Measurements from ENCODE around the gene STPG2.
"Not testable (repeated sequence)": the region's sequence is repeated elsewhere in the genome, so short reads cannot be mapped to it uniquely, and the experiment has no call there.

STPG2 gene

GRCh38 chr4:97938141-97938540 lies 205.1 kb downstream of the STPG2 start:
- no peak for DNase-seq

- no peak for DNase-seq
Observed at GRCh38 chr4:97924341-97924958, 218.8 kb downstream of the STPG2 start.

DNA sequence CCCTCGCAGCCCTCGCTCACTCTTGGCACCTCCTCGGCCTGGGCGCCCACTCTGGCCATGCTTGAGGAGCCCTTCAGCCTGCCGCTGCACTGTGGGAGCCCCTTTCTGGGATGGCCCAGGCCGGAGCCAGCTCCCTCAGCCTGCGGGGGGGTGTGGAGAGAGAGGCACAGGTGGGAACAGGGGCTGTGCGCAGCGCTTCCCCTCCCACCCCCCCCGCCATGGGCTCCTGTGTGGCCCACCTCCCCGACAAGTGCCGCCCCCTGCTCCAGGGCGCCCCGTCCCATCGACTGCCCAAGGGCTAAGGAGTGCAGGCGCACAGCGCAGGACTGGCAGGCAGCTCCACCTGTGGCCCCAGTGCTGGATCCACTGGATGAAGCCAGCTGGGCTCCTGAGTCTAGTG lies 220.2 kb downstream of the STPG2 start:
- no peak for DNase-seq

DNA sequence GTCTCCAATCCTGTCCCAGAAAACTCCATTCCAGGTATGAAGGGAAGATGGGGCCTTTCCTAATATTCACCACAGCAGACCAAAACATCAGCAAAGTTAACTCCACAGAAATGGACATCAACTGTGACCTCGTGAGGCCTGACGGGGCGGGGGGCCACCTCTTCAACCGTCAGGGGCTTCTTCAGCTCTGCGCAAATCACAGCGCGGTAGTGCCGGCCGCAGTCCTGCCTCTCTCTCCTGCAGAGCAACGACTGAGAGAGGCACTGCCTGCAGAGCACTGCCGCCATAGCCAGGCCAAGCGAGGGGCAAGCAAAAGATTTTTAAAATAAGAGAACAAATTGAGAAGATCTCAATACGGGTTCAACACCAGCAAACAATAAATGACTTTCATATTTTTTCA lies 226.2 kb downstream of the STPG2 start:
- DNase-seq = no peak

DNA sequence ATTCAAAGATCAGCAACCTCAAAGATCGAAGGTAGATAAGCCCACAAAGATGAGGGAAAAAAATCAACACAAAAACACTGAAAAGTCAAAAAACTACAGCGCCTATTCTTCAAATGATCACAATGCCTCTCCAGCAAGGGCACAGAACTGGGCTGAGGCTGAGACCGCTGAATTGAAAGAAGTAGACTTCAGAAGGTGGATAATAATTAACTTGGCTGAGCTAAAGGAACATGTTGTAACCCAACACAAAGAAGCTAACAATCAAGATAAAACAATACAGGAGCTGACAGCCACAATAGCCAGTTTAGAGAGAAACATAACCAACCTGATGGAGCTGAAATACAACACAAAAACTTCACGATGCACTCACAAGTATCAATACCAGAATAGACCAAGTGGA lies 231.1 kb downstream of the STPG2 start:
- DNase-seq = no peak

DNA sequence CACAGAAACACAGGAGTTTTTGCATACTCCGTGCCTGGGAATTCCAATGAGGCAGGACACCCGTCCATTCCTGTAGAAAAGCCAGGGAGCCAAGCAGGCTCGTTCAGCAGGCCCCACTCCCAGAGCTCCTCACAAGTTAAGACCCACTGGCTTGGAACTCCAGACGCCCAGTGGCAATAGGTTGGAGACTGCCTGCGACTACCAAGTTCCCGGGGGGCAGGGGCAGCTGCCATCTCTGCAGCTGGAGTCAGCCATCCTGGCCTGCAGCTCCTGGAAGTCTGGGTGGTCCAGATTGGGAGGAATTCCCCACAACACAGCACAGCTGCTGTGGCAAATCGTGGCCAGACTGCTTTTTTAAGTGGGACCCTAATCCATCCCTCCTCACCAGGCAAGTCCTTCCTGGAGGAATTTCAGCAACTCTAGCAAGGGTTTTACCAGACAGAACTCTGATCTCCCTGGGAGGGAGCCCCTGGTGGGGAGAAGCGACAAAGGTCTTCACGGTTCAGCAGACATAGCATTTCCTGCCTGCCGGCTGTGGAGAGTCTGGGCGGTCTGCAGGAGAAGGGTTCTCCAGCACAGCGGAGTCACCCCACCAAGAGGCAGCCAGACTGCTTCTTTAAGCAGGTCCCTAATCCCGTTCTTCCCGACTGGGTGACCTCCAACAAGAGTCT lies 231.9 kb downstream of the STPG2 start:
- no peak for DNase-seq

DNA sequence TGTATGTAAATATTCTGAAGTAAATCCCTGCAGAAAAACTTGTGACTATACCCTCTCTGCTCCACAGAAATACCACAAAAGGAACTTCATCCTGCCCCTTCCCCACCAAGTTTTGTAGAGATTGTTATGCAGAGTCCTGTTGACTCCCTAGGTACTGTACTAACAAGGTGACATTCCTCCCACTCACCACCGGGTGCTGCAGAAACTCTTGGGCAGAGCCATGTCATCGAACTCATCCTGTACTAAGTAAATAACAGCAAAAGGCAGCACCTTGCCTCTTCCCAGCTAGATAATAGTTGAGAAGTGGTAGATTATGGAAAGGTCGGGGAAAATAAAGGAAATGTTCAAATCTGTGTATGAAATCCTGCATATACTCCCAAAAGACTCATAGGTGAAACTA lies 233.3 kb downstream of the STPG2 start:
- no peak for DNase-seq

GRCh38 chr4:97903436-97904189 lies 239.7 kb downstream of the STPG2 start:
- not testable (repeated sequence) for DNase-seq

- no peak for DNase-seq
Observed at GRCh38 chr4:97900229-97900628, 243.0 kb downstream of the STPG2 start.

- DNase-seq = no peak
Observed at GRCh38 chr4:97892592-97893266, 250.5 kb downstream of the STPG2 start.

DNA sequence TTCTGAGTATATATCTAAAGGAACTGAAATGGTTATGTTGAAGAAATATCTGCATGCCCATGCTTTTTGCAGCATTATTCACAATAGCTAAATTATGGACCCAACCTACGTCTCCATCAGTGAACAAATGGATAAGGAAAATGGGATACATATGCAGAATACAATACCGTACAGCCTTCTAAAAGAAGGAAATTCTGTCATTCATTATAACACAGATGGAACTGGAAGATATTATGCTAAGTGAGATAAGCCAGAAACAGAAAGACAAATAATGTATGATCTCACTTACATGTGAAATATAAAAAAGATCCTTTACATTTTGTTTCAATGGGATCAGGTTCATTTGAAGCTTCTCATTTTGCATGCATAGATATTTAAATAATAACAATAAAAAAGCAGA lies 263.3 kb downstream of the STPG2 start:
- DNase-seq = no peak

DNA sequence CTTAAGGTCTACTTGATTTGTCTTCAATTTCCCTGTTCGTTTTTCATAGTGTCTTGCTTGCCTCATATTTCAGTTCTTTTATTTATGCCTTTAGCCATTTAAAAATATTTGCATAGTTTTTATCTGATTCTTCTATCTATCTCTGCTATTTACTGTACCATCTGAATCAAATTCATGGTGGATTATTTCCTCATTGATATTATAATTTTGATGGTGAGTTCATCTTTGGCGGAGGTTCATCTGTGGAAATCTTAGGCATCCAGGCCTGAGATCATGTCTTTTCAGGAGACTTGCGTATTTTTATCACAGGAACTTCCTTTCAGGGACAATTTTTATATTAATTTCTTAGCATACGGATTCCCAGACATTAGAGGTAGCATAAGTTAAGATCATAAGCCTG lies 275.2 kb downstream of the STPG2 start:
- no peak for DNase-seq

GRCh38 chr4:97867557-97868091 lies 275.7 kb downstream of the STPG2 start:
- DNase-seq = no peak

DNA sequence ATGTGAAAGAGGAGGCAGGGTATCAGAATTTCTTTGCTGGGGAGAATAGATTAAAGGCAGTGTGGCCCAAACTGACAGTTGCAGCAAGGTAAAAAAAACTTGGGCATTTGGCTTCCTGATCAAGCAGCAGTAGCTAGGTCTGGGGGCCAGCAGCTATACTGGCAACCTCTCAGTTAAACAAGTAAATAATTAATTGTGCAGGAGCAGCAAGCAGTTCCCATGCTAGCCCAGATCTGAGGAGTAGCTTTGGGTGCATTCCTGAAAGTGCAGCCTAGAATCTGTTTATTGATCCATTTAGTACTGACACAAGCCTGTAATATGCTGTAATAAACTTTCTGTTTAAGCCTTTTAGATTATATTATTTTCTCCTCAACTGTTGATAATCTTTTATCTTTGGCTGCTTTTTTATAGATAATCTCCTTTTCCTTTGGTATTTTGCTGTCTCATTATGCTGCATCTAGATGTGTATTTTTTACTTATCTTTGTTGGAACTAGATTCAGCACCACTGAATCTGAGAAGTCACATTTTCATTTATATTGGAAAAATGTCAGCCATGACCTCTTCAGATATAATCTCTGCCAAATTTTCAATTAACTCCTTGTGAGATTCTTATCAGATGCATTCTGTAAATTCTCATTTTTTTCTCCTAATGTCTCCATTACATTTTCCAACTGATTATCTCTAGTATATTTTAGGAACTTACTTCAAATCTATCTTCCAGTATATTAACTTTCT lies 276.3 kb downstream of the STPG2 start:
- no peak for DNase-seq

DNA sequence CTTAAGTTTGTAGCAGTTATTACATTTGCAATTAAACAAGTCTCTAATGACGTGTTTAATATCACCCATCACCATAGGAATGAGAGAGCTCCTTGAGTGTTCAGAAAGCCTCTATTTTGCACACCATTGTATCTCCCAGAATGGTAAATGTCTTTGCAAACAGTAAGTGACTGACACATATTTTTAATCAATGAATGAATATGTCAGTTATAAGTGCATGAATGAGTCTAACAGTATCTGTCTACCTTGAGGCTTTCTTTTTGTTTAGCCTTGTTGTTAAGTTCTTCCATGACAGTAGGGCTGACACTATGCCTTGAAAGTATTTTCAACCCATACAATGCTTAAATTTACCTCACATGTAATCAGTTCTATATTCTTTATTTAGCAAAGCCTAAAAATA lies 292.2 kb downstream of the STPG2 start:
- DNase-seq = no peak

DNA sequence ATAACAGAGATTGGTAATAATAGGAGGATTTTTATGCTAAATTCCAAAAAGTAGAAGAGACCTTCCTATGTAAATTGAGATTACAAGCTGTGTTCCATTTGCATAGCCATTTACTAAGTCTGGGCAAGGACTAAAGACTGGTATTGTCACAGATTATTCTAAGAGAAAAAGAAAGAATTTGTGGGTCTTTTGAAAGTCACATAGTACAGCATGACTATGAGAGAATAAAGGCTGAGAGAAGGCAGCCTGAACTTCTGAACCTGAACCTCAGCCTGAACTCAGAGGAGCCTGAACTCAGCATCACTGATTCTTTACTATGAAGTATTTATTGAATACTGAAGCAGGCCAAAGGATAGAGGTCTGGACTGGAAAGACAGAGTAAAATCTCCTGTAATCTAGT lies 297.5 kb downstream of the STPG2 start:
- no peak for DNase-seq

- DNase-seq = no peak
Observed at GRCh38 chr4:97841512-97841911, 301.8 kb downstream of the STPG2 start.

DNA sequence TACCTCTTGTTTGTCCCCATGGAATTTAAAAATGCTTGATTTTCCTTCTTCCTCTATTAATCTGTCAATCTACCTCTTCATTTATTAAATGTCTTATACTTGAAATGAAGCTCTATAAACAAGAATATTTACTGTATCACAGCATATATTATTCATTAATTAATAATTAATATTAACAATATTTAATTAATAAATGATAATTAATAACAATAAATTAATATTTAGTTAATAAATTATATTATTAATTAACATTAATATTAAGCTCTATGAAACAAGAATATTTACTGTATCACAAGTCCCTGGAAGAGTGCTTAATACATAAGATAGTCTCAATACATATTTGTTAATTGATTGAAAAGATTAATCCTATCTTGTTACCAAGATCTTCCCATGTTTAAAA lies 306.6 kb downstream of the STPG2 start:
- DNase-seq = no peak

DNA sequence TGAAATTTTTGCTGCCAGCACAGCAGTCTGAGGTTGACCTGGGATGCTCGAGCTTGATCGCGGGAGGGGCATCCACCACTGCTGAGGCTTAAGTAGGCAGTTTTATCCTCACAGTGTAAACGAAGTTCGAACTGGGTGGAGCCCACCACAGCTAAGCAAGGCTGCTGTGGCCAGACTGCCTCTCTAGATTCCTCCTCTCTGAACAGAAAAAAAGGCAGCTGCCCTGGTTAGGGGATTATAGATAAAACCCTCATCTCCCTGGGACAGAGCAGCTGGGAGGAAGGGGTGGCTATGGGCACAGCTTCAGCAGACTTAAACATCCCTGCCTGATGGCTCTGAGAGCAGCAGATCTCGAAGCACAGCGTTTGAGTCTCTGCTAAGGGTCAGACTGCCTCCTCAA lies 314.6 kb downstream of the STPG2 start:
- DNase-seq = no peak

DNA sequence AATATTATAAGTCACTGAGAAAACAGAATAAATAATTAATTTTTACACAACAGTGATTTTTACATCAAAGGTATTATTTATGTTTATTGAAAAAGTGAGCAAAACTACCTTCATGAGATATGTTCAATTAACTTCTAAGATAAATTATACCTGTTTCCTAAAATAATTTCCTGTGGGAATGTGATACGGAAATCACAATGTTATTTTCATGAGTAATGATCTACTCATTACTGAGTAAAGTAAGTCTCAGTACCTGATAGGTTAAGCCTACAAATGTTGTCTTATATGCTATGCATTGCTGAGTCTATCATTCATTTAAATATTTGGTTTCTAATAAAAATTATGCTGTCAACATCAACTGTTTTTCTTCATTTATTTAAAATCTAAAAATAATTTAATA lies 324.0 kb downstream of the STPG2 start:
- no peak for DNase-seq

DNA sequence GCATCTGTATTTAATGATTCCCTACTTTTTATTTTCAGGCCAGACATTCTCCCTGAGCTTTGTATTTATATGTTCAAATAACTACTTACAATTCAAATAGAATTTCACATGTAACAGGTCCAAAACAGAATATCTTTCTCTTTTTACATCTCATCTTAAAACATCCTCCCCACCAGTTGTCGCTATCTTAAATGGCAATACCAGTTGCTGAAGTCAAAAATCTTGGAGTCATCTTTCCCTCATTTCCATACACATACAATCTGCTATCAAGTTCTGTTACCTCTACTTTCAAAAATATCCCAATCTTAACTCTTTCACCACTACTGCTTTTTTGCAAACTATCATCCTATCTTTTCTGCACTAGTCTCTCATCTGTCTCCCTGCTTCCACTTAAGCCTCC lies 330.5 kb downstream of the STPG2 start:
- no peak for DNase-seq

DNA sequence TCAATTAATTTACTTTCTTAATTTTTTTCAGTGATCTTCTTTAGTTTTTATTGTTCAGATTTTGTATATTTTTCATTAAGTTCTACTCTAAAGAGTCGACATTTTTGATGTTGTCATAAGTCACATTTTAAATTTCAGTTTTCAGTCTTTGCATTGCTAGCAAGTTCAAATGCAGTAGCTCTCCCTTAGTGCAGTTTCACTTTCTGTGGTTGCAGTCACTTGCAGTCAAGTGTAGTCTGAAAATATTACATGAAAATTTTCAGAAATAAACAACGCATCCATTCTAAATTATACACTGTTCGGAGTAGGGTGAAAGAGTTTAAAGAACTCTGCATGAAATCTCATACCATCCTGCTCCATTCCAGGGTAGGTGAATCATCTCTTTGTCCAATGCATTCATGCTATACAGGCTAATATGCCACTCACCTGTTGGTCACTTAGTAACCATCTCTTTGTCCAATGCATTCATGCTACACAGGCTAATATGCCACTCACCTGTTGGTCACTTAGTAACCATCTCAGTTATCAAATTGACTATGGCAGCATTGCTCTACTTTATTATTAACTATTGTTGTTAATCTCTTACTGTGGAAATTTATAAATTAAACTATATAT lies 356.9 kb downstream of the STPG2 start:
- no peak for DNase-seq

All from CD4-positive, alpha-beta T cell treated with Interleukin-17A for 4 hours (primary cell).